NT2/D1 (cell line): ENCODE data around the gene DCP2.

Experiments used
- YY1 ChIP-seq: IDR thresholded peaks from 2 replicates; pipeline ENCODE4 v1.6.1; 2011; ENCODE audit not compliant: insufficient read length, insufficient read depth
- ZNF274 ChIP-seq: IDR thresholded peaks from 2 replicates; pipeline ENCODE4 v1.6.1; 2011; ENCODE audit warnings: mild to moderate bottlenecking, low read depth, low read length

GRCh38 chr5:113000466-113000865 is 23.9 kb downstream of the DCP2 start:
- TF ChIP-seq ZNF274 (no peak), YY1 (no peak)
